Measurements from ENCODE around the gene LHFPL3. TPM values are rescaled to one million over a fixed set of nuclear protein-coding genes. Genes with fewer than 3 reads are reported as not detected.
A peak's percentile ranks its signal among the peaks of the same experiment; 100 is the strongest.

Gene LHFPL3
- total RNA-seq, 1 donor from 2014 or later, result not detected

DNA sequence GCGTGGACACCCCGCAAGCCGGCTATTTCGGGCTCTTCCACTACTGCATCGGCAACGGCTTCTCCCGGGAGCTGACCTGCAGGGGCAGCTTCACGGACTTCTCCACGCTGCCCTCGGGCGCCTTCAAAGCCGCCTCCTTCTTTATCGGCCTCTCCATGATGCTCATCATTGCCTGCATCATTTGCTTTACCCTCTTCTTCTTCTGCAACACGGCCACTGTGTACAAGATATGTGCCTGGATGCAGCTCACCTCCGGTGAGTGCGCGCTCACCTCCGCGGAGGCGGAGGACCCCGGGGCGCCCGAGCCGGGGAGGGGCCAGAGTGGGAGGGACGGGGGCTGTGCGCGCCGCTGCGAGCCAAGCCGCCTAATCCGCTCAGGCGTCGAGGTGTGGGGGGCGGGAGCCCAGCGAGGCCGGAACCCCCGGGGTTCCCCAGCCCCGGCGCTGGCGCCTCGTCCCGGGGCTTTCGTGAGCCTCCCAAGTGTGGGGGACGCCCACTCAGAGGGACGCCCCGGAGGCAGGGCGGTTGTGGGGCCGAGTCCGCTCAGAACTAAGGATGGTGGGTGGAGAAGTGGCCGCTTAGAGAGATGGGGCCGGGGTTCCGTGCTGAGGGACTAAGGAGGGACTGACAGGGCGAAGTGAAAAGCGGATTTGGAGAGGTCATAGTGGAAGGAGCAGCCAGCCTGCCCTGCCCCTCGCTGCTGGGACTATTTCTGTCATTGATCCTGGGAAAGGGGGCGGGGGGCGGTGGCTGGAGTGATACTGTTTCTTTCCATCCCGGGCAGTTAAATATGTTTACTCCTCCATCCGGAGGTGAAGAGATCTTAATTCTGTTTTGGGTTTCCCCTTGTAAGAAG, 795 bp downstream of the LHFPL3 start:
- TF ChIP-seq CTCF (conservative IDR thresholded peaks at IDR 0.05; ENCODE audit: low read depth, low read length), result no peak
- DNase-seq (ENCODE audit: low read depth), result no peak
- H3K4me3 ChIP-seq (ENCODE audit: low read depth, low read length), result no peak overlapping the region

DNA sequence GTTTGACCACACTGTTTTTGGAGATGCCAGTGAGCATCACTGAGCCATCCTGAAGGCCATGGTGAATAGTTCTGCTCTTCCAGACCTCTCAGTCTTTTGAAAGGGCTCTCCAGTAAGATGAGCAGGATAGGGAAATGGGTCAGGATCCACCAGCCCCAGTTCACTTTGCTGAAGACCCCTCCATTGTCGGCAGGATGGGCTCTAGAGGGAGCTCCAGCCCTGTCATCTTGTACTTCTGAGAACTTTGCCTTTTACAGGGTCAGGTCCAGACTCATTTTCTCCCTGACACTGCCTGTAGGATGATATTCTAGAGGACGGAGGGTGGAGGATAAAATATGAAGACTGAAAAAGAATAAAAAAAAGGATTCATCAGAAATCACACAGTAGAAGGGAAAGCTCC, 13.1 kb downstream of the LHFPL3 start:
- no peak for DNase-seq (ENCODE audit: low read depth)
- TF ChIP-seq CTCF (conservative IDR thresholded peaks at IDR 0.05; ENCODE audit: low read depth, low read length), result peak; percentile 20
- H3K4me3 ChIP-seq (ENCODE audit: low read depth, low read length), result no peak overlapping the region

DNA sequence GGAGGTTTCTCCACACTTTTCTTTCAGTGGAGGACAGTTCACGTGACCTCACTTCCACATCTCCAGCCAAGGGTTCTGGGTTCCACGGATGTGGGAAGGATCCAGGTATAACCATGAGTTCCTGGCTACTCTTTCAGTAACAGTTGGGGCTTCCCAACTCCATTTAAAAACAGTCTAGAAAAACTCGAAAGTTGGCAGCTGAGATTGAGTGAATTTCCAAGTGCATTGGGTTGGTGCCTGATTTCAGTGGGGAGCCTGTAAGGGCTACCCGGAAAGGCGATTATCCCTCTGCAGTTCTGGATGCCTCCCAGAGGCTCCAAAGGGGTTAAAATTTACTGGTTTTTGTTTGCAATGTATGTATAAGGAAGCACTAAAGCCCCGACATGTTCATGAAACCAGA, 24.3 kb downstream of the LHFPL3 start:
- no peak overlapping the region for H3K4me3 ChIP-seq (ENCODE audit: low read depth, low read length)
- DNase-seq (ENCODE audit: low read depth), result no peak
- no peak for TF ChIP-seq CTCF (conservative IDR thresholded peaks at IDR 0.05; ENCODE audit: low read depth, low read length)

DNA sequence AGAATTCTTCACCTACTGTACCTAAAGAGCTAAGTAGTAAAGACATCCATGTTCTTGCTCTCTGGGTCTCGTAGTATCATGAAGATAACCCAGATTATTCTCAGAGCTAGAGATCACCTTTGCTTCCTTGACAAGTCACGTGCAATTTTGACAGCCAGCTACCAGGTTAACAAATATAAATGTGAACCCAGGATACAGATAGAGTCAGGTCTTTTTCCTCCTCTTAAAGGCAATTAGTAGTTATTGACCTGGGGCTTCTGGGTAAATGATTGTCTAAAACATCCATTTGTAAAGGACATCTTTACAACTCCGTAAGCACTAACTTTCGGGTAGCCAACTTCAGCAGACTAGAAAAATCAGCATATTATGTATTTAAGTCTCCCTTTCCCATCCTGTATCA, 28.8 kb downstream of the LHFPL3 start:
- no peak for TF ChIP-seq CTCF (conservative IDR thresholded peaks at IDR 0.05; ENCODE audit: low read depth, low read length)
- H3K4me3 ChIP-seq (ENCODE audit: low read depth, low read length), result no peak overlapping the region
- DNase-seq (ENCODE audit: low read depth), result no peak

DNA sequence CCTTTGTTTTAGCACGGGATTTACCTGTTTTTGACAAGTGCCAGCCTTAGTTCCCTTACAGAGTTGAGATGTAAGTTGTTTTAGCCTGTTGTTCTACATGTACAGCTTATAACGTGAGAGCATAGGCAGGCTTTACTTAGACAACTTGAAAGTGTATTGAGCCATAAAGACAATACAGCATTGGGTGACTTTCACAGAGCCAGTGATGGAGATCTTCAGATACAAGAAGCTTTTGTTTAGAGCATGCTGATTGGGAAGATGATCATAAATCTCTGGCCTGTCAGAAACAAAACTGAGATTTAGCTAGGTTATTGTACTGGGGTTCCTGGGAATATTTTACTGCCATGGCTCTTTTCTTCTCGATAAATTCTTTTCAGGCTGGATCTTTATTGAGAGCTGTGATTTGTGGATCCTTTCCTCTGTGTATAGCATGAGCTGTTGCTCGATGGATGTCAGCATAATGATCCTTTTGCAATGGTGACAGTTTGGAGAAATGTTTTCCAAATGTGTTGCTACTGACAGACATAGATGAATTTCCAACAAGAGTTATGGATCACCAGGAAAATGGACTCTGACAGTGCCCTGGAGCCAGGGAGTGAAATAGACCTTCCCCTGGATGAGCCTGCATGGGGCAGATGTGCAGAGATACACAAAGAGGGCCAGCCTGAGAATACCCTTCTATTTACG, 30.2 kb downstream of the LHFPL3 start:
- H3K4me3 ChIP-seq (ENCODE audit: low read depth, low read length), result no peak overlapping the region
- TF ChIP-seq CTCF (conservative IDR thresholded peaks at IDR 0.05; ENCODE audit: low read depth, low read length), result no peak
- no peak for DNase-seq (ENCODE audit: low read depth)

- DNase-seq (ENCODE audit: low read depth), result no peak
- no peak overlapping the region for H3K4me3 ChIP-seq (ENCODE audit: low read depth, low read length)
- no peak for TF ChIP-seq CTCF (conservative IDR thresholded peaks at IDR 0.05; ENCODE audit: low read depth, low read length)
Measured at GRCh38 chr7:104362756-104363155, 34.4 kb downstream of the LHFPL3 start.

Measured in epithelial cell of proximal tubule (primary cell).